Kidney capillary endothelial cell (primary cell): ENCODE data around the gene ERVK3-1.

Experiments
- DNase-seq: peaks from one replicate; pipeline ENCODE4 v3.0.0-alpha.2; 2018; ENCODE audit warnings: low spot score

Gene ERVK3-1

GRCh38 chr19:58364146-58364545 is 59.0 kb downstream of the ERVK3-1 start:
- DNase-seq = no peak
